Medulla oblongata (tissue), 1 donor: Measurements from ENCODE around the gene PTPRJ.

Experiments used
- DNase-seq: peaks from one replicate; pipeline ENCODE4 v3.0.0-alpha.2; 2015; ENCODE audit errors: extremely low spot score

The PTPRJ gene

GRCh38 chr11:48037709-48038468 is 57.5 kb downstream of the PTPRJ start:
- DNase-seq, result no peak

GRCh38 chr11:48040830-48041444 is 60.6 kb downstream of the PTPRJ start:
- DNase-seq, result no peak

- peak; percentile 63 for DNase-seq
These were observed 61.7 kb downstream of the PTPRJ start for GRCh38 chr11:48041877-48042695.

- DNase-seq, result no peak
These were observed 63.0 kb downstream of the PTPRJ start for GRCh38 chr11:48043111-48043990.

GRCh38 chr11:48043991-48044512 is 63.7 kb downstream of the PTPRJ start:
- DNase-seq, result no peak

GRCh38 chr11:48044577-48044976 is 64.2 kb downstream of the PTPRJ start:
- peak; percentile 86 for DNase-seq

GRCh38 chr11:48045536-48045935 is 65.2 kb downstream of the PTPRJ start:
- no peak for DNase-seq

- no peak for DNase-seq
These were observed 67.3 kb downstream of the PTPRJ start for GRCh38 chr11:48047616-48048015.

GRCh38 chr11:48049036-48049435 is 68.7 kb downstream of the PTPRJ start:
- no peak for DNase-seq

GRCh38 chr11:48050304-48050703 is 69.9 kb downstream of the PTPRJ start:
- no peak for DNase-seq

GRCh38 chr11:48051217-48051830 is 71.0 kb downstream of the PTPRJ start:
- DNase-seq, result no peak

- no peak for DNase-seq
These were observed 72.1 kb downstream of the PTPRJ start for GRCh38 chr11:48052183-48053044.

GRCh38 chr11:48054994-48055291 is 74.6 kb downstream of the PTPRJ start:
- no peak for DNase-seq

- DNase-seq, result no peak
These were observed 75.2 kb downstream of the PTPRJ start for GRCh38 chr11:48055292-48056132.

GRCh38 chr11:48056325-48057183 is 76.2 kb downstream of the PTPRJ start:
- DNase-seq, result no peak

GRCh38 chr11:48058064-48058463 is 77.7 kb downstream of the PTPRJ start:
- DNase-seq, result no peak

- no peak for DNase-seq
These were observed 78.4 kb downstream of the PTPRJ start for GRCh38 chr11:48058788-48059187.

- DNase-seq, result no peak
These were observed 82.3 kb downstream of the PTPRJ start for GRCh38 chr11:48062649-48063048.
